Trophoblast cell (in vitro differentiated cells and primary cell): Measurements from ENCODE around the gene NKX6-1.

Experiments used
- DNase-seq, 2 donors: peaks; one replicate each; pipeline ENCODE4 v3.0.0-alpha.2; 2016
- H2AFZ ChIP-seq: 2 replicates; pipeline ENCODE4 v1.6.1; 2013; ENCODE audit warnings: low read length, moderate library complexity, mild to moderate bottlenecking; ENCODE audit not compliant: insufficient read depth, poor library complexity
- H2AK5ac ChIP-seq: 2 replicates; pipeline ENCODE4 v1.6.1; 2013; ENCODE audit warnings: mild to moderate bottlenecking, low read length
- H2BK120ac ChIP-seq: 2 replicates; pipeline ENCODE4 v1.6.1; 2013; ENCODE audit warnings: low read length, mild to moderate bottlenecking, moderate library complexity; ENCODE audit not compliant: insufficient read depth, poor library complexity
- H2BK12ac ChIP-seq: 2 replicates; pipeline ENCODE4 v1.6.1; 2013; ENCODE audit warnings: mild to moderate bottlenecking, low read length, moderate library complexity
- H2BK5ac ChIP-seq: 2 replicates; pipeline ENCODE4 v1.6.1; 2013; ENCODE audit warnings: low read length, low read depth, moderate library complexity, mild to moderate bottlenecking; ENCODE audit not compliant: poor library complexity
- H3K14ac ChIP-seq: 2 replicates; pipeline ENCODE4 v1.6.1; 2013; ENCODE audit warnings: mild to moderate bottlenecking, low read length
- H3K18ac ChIP-seq: 2 replicates; pipeline ENCODE4 v1.6.1; 2013; ENCODE audit warnings: mild to moderate bottlenecking, low read length
- H3K23ac ChIP-seq: 2 replicates; pipeline ENCODE4 v1.6.1; 2013; ENCODE audit warnings: low read length
- H3K27ac ChIP-seq: 2 replicates; pipeline ENCODE4 v1.5.1; 2013; ENCODE audit warnings: low read depth, mild to moderate bottlenecking, inconsistent platforms, low read length, moderate library complexity
- H3K27me3 ChIP-seq: 2 replicates; pipeline ENCODE4 v1.6.1; 2013; ENCODE audit warnings: inconsistent platforms, mild to moderate bottlenecking, low read length, moderate library complexity; ENCODE audit not compliant: insufficient read depth
- H3K36me3 ChIP-seq, 2 experiments: 1 replicate in 1 of 2; 2 replicates in 1 of 2; pipeline ENCODE4 v1.6.1; 2013; ENCODE audit warnings: low read length in 2 of 2, mild to moderate bottlenecking in 2 of 2, moderate library complexity in 1 of 2; ENCODE audit not compliant: insufficient read depth in 2 of 2, control insufficient read depth in 1 of 2
- H3K4ac ChIP-seq: 2 replicates; pipeline ENCODE4 v1.6.1; 2013; ENCODE audit warnings: low read depth, mild to moderate bottlenecking, low read length, moderate library complexity
- H3K4me1 ChIP-seq, 2 experiments: 1 replicate in 1 of 2; 2 replicates in 1 of 2; pipeline ENCODE4 v1.6.1; 2013; ENCODE audit warnings: low read length in 2 of 2, mild to moderate bottlenecking in 2 of 2, moderate library complexity in 1 of 2; ENCODE audit not compliant: insufficient read depth in 2 of 2, control insufficient read depth in 1 of 2
- H3K4me2 ChIP-seq: 2 replicates; pipeline ENCODE4 v1.6.1; 2013; ENCODE audit warnings: inconsistent platforms, mild to moderate bottlenecking, low read length, moderate library complexity
- H3K4me3 ChIP-seq: 2 replicates; pipeline ENCODE4 v1.5.1; 2013; ENCODE audit warnings: mild to moderate bottlenecking, low read depth, low read length, inconsistent platforms
- H3K79me1 ChIP-seq: one replicate; pipeline ENCODE4 v1.6.1; 2013; ENCODE audit warnings: low read length
- H3K79me2 ChIP-seq: 2 replicates; pipeline ENCODE4 v1.6.1; 2013; ENCODE audit warnings: low read length, mild to moderate bottlenecking; ENCODE audit not compliant: control insufficient read depth, insufficient read depth, poor library complexity
- H3K9ac ChIP-seq: 2 replicates; pipeline ENCODE4 v1.6.1; 2013; ENCODE audit warnings: mild to moderate bottlenecking, low read length
- H3K9me3 ChIP-seq: 2 replicates; pipeline ENCODE4 v1.6.1; 2013; ENCODE audit warnings: low read depth, mild to moderate bottlenecking, control low read depth, inconsistent platforms, low read length; ENCODE audit not compliant: insufficient read depth
- H4K12ac ChIP-seq: 2 replicates; pipeline ENCODE4 v1.6.1; 2013; ENCODE audit warnings: low read depth, mild to moderate bottlenecking, low read length, moderate library complexity
- H4K8ac ChIP-seq: 2 replicates; pipeline ENCODE4 v1.6.1; 2013; ENCODE audit warnings: low read depth, mild to moderate bottlenecking, low read length, moderate library complexity
- H4K91ac ChIP-seq: one replicate; pipeline ENCODE4 v1.6.1; 2013; ENCODE audit warnings: low read depth, mild to moderate bottlenecking, low read length, moderate library complexity
- WGBS: extraction: QIAGEN DNeasy Blood & Tissue Kit; methylation state at CpG from one replicate; pipeline ENCODE4 v1.1.7; 2013; ENCODE audit warnings: missing lambda C conversion rate; ENCODE audit not compliant: insufficient read length, insufficient coverage; ENCODE audit errors: extremely low coverage; 5-methylcytosine and 5-hydroxymethylcytosine counted together

NKX6-1 gene

GRCh38 chr4:84455697-84456096 is 43.4 kb downstream of the NKX6-1 start:
- H3K4me3 ChIP-seq = no peak overlapping the region
- H2BK12ac ChIP-seq = no peak overlapping the region
- no peak overlapping the region for H2BK5ac ChIP-seq
- H3K14ac ChIP-seq = no peak overlapping the region
- H3K4me2 ChIP-seq = no peak overlapping the region
- H3K18ac ChIP-seq = no peak overlapping the region
- H3K4me1 ChIP-seq = no peaks in the 10 kb centered on the region
- no peak overlapping the region for H4K12ac ChIP-seq
- no peak for DNase-seq
- H3K36me3 ChIP-seq = no peaks in the 10 kb centered on the region
- H3K79me2 ChIP-seq = no peaks in the 10 kb centered on the region
- no peak overlapping the region for H2AFZ ChIP-seq
- H2AK5ac ChIP-seq = no peak overlapping the region
- H4K8ac ChIP-seq = no peak overlapping the region
- H3K79me1 ChIP-seq = no peaks in the 10 kb centered on the region
- no peaks in the 10 kb centered on the region for H3K27me3 ChIP-seq
- no peak overlapping the region for H3K9ac ChIP-seq
- H3K9me3 ChIP-seq = no peaks in the 10 kb centered on the region
- H4K91ac ChIP-seq = no peak overlapping the region
- WGBS = no CpG with 5 or more reads among the region's 3 CpGs
- no peak overlapping the region for H3K27ac ChIP-seq
- no peak overlapping the region for H2BK120ac ChIP-seq
- H3K4ac ChIP-seq = no peak overlapping the region
- no peak overlapping the region for H3K23ac ChIP-seq

- no peak overlapping the region for H4K91ac ChIP-seq
- no peaks in the 10 kb centered on the region for H3K79me1 ChIP-seq
- no peak overlapping the region for H2AFZ ChIP-seq
- H3K23ac ChIP-seq = no peak overlapping the region
- no peak overlapping the region for H3K4ac ChIP-seq
- H3K4me2 ChIP-seq = no peak overlapping the region
- H4K8ac ChIP-seq = no peak overlapping the region
- no peak overlapping the region for H3K14ac ChIP-seq
- no peak for DNase-seq
- no peak overlapping the region for H3K18ac ChIP-seq
- no peaks in the 10 kb centered on the region for H3K9me3 ChIP-seq
- H3K79me2 ChIP-seq = no peaks in the 10 kb centered on the region
- no peak overlapping the region for H2BK5ac ChIP-seq
- WGBS = no CpG with 5 or more reads among the region's 3 CpGs
- no peak overlapping the region for H2BK120ac ChIP-seq
- H2BK12ac ChIP-seq = no peak overlapping the region
- no peak overlapping the region for H4K12ac ChIP-seq
- H2AK5ac ChIP-seq = no peak overlapping the region
- no peak overlapping the region for H3K4me3 ChIP-seq
- H3K4me1 ChIP-seq = no peaks in the 10 kb centered on the region
- no peak overlapping the region for H3K27ac ChIP-seq
- no peak overlapping the region for H3K9ac ChIP-seq
- no peaks in the 10 kb centered on the region for H3K27me3 ChIP-seq
- H3K36me3 ChIP-seq = no peaks in the 10 kb centered on the region
Measured at GRCh38 chr4:84451546-84451945, 47.5 kb downstream of the NKX6-1 start.

GRCh38 chr4:84443523-84443922 is 55.6 kb downstream of the NKX6-1 start:
- Histone ChIP-seq H3K9ac (no peak overlapping the region), H2AFZ (no peak overlapping the region), H3K14ac (no peak overlapping the region), H2AK5ac (no peak overlapping the region), H2BK120ac (no peak overlapping the region), H3K4me3 (no peak overlapping the region), H3K36me3 (no peaks in the 10 kb centered on the region), H4K12ac (no peak overlapping the region), H3K27me3 (no peaks in the 10 kb centered on the region), H3K18ac (no peak overlapping the region), H4K8ac (no peak overlapping the region), H2BK5ac (no peak overlapping the region), H3K4me2 (no peak overlapping the region), H3K79me1 (no peaks in the 10 kb centered on the region), H3K9me3 (no peaks in the 10 kb centered on the region), H3K4me1 (no peaks in the 10 kb centered on the region), H4K91ac (no peak overlapping the region), H3K27ac (no peak overlapping the region), H3K79me2 (no peaks in the 10 kb centered on the region), H3K23ac (no peak overlapping the region), H3K4ac (no peak overlapping the region), H2BK12ac (no peak overlapping the region)
- no CpG with 5 or more reads among the region's 5 CpGs for WGBS
- no peak for DNase-seq

GRCh38 chr4:84442778-84443177 is 56.3 kb downstream of the NKX6-1 start:
- H4K91ac ChIP-seq = no peak overlapping the region
- no CpG with 5 or more reads among the region's 2 CpGs for WGBS
- no peak overlapping the region for H3K18ac ChIP-seq

More at GRCh38 chr4:84442778-84443177, 56.3 kb downstream of the NKX6-1 start:
- H3K79me1 ChIP-seq = no peaks in the 10 kb centered on the region
- H3K9ac ChIP-seq = no peak overlapping the region
- H2BK5ac ChIP-seq = no peak overlapping the region
- H3K27me3 ChIP-seq = no peaks in the 10 kb centered on the region
- H3K36me3 ChIP-seq = no peaks in the 10 kb centered on the region
- no peaks in the 10 kb centered on the region for H3K9me3 ChIP-seq
- H2BK120ac ChIP-seq = no peak overlapping the region
- no peak overlapping the region for H3K27ac ChIP-seq
- no peak overlapping the region for H3K4me3 ChIP-seq
- H3K4ac ChIP-seq = no peak overlapping the region
- H4K12ac ChIP-seq = no peak overlapping the region
- no peak overlapping the region for H4K8ac ChIP-seq
- H2AK5ac ChIP-seq = no peak overlapping the region
- H3K4me2 ChIP-seq = no peak overlapping the region
- H3K79me2 ChIP-seq = no peaks in the 10 kb centered on the region
- H3K14ac ChIP-seq = no peak overlapping the region
- H3K4me1 ChIP-seq = no peaks in the 10 kb centered on the region
- no peak overlapping the region for H3K23ac ChIP-seq
- no peak overlapping the region for H2BK12ac ChIP-seq
- no peak for DNase-seq
- no peak overlapping the region for H2AFZ ChIP-seq
